Hepatic stellate cell (primary cell): Measurements from ENCODE around the gene JPH4.
A peak's percentile ranks its signal among the peaks of the same experiment; 100 is the strongest.

ENCODE experiments used
- DNase-seq: peaks from one replicate; pipeline ENCODE4 v3.0.0; 2011; ENCODE audit warnings: low spot score

The JPH4 gene

DNA sequence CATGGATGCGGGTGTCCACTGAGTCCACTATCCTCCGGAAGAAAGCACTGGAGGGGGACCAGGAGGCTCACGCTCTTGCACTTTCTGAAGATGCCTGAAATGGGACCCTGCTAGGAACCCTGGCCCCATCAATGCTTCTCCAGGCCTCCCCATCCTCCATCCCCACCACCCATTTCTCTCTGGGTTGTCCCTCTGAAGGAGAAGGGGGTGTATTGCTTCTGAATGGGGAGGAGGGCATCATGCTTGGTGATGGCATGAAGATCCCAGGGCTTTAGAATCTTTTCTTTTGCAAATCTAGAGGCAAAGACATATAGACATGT lies 681 bp upstream of the JPH4 start:
- DNase-seq = no peak

GRCh38 chr14:23577710-23578392 lies 739 bp downstream of the JPH4 start:
- peak; percentile 3 for DNase-seq

DNA sequence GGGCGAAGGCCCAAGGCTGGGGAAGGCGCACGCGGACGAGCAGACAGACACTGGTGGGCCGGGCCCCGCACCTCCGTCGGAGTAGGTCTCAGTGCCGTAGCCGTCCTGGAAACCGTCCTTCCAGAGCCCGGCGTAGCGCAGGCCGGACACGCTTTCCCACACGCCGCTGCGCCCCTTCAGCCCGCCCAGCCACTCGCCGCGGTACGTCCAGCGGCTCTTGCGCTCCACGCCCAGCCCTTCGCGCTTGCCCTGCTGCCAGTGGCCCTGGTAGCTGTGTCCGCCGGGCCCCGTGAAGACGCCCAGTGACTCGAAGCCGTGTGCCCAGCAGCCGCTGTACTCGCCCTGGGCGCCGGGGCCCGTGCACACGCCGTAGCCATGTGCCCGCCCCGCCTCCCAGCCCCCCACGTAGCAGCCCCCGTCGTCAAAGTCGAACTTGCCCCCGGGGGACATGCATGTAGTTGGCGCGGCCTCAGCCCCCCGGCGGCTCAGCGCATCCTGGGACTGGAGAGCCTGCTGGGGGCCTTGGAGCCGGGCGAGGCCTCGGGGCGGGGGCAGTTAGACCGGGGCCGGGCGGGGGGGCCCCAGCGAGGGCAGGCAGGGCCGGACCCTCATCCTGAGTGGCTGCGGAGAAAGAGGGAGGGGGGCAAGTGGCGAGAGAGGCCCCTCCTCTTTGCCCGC lies 1.4 kb downstream of the JPH4 start:
- DNase-seq = peak; percentile 44

DNA sequence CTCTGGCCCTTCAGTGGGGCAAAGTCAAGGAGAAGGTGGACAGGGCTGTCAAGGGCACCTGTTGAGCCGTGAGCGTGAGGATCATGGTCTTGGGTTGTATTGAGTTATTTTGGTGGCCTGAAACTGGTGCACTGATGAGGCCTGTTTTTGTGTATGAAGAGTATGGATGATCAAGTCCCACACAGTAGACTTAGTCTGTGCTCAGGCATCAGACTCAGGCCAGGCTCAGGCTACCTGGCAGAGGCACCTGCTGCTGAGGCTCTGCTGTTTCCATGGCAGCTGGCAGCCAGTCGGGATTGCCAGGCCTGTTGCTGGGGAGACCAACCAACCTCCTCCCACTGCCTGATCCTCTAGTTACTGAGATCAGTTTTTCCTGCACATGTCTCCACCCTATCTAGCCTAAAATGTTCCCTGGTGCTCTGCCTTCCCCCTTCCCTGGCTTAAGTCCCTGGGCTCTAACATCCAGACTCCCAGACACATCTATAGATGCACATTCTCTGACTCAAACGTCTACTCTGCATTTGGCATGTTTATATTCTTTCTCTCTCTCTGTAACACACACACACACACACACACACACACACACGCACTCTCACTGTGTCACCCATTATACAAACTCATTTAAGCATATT lies 5.1 kb downstream of the JPH4 start:
- DNase-seq = no peak

DNA sequence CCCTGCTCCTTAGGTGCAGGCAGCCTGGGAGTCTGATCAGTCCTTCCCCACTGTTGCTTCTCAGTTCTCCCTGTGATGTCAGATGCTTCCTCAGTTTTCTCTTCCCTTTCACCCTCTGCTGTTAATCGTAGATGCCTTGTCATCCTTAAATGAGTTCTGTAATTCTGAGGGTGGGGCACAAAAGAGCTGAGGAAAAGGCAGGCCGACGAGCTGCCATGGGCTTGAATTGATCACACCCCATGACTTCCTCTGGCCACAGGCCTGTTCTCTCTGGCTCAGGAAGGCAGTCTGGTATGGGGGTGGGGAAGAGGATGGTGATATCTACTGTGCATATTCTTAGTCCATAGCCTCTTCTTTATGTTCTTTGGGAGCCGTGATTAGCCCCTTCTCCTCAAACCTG lies 5.8 kb downstream of the JPH4 start:
- no peak for DNase-seq

- DNase-seq = no peak
Observed at GRCh38 chr14:23572524-23572828, 6.1 kb downstream of the JPH4 start.

DNA sequence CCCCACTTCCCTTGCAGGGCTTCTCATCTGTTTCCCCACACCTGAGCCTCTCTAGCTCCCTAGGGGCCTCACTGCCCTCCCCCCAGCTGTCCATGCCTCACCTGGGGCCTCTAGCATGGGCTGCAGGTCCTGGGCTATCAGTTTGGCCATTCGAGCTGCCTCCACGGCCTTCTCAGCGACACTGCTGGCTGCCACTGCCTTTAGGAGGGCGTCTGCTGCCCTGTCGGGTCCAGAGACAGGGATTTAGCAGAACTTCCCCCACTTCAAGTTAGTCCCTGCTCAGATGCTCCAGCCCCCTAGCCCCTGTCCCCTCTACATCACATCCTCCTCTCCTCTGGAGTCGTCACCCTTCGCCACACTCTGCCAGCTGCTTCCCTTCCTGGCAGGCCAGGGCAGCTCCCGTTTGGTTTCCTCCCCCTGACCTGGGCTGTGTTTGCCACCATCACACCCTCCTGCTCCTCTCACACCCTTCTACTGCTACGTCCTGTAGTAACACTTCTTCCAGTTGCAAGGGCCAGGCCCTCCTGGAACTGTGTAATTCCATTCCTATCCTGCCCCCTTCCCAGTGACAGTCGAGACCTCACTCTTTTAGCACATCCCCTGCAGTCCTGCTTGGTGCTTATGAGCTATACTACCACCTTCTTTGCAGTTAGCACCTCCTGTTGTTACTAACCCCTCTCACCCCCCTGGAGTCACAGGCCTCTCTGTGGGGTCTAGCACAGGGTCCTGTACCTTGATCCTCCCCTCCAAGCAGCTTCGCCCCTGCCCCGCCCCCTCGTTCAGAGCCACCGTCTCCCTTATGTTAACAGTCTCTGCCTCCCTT lies 6.7 kb downstream of the JPH4 start:
- DNase-seq = no peak

DNA sequence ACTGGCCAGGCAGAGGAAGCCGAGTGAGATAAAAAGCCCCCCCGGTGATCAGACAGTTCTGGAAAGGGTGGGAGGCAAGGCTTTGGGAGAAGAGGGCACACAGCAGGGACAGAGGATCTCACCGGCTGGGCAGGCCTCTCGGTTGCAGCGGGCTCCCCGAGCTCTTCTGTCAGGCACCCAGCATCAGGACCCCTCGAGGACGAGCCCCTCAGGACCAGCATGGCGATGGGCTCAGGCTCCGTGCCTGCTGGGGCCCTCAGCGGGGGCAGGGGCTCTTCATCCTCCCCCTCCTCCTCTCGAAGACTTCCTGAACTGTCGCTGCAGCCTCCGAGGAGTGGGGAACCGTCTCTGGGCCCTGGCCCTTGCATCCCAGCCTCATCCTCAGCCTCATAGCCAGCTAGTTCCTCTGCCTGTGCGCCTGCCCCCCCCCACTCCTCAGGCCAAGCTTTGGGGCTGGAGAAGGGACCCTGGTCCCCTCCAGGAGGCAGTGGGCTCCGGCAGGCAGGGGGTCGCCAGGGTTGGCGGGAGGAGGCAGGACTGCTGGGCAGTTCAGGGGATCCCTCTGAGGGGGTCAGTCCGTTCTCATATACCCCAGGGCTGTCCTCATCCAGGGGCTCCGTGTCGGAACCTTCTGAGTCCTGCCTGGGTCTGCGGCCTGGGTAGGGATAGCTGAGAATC lies 7.6 kb downstream of the JPH4 start:
- DNase-seq = no peak

DNA sequence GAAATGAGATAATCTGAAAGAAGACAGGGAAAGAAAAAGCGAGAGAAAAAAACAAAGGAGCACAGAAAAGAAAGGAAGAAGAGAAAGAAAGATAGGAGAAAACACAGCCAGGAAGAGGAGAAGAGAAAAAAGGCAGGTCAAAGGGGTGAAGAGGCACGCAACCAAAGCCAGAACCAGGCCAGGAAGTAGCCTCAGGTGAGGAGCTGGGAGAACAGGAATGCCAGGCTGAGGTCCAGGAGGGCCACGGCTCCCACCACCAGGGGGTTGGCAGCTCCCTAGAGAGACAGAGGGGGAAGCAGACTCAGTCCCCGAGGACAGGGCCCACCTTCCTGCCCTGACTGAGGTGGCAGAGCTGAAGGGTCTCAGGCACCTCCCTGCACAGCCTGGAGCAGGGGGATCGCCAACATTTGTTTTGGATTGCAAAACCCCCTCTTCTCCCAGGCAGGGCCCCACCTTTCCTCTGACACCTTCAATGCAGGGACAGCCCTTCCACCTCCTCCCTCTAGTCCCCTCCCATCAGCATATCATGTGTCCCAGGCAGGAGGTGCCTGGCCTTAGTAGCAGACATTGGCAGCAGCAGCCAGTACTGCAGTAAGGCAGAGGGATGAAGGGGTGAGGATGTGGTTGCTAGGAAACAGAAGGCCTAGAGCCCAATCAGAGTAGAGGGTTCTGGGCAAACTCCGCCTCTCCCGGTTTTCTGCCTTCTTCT lies 9.0 kb downstream of the JPH4 start:
- DNase-seq = no peak

- no peak for DNase-seq
Observed at GRCh38 chr14:23568600-23569331, 9.8 kb downstream of the JPH4 start.

DNA sequence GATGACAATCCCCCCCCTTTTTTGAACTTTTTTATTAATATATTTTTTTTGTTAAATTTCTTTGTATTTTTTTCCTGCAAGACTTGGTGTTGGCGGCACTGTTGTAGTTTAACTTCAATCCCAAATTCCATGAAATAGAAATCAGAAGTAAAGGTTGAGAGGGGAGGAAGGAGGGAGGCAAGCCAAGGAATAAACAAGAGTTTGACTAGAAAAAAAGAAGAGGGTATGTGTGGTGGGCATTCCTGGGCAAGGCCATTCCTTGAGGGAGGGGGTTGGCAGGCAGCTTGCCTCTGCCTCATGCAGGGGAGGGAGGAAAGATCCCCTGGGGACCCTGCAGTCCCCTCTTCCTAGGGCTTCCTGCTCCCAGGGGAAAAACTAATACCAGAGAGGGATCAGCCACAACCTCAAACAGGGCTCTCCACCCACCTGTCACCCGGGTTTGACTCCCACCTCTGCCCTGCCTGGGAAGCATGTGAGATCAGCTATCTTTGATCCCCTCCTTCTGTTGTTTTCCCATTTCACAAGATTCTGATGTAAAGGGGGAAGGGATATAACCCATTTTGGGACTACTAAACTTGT lies 10.5 kb downstream of the JPH4 start:
- no peak for DNase-seq

DNA sequence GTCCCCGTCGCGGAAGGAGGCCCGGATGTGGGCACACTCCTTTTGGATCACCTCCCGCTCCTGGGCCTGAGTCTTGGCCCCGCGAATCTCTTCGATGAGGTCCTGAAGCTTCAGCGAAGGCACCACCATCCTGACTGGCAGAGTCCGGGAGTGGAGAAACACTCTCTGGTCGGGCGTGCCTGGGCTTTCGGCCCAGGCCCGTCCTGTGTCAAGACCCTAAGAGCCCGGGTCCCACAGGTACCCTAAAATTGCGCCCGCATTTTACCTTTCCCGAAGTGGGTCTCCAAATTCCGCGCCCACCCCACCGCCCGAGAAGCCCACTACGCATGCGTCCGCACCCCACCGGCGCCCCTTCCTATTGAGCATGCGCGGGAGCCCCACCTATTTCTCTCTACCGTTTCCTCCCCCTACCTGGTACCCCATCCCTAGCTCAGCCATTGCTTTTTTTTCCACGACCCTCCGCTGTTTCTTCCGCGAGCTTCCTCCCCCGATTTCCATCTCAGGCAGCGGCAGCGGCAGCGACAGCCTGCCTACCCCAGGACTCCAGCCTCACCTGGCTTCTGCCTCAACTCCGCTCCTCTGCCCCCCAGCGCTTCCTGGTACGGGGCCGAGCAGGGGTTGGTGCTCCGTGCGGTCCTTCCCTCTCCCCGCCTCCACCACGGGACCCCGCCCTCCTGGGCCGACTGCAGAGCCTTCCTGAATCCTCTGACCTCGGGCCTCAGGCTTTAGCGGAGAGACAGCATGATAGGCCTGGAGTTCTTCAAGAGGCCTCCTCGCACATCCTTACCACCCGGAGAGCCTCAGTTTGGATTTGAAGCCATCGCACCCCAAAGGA lies 11.2 kb downstream of the JPH4 start, which contains the start of gene AP1G2:
AP1G2 (minus strand) TSS at position 606 of the 835 bp plus-strand sequence; CDS start at position 129, 477 bp downstream.
- DNase-seq = peak; percentile 66

- peak; percentile 53 for DNase-seq
Observed at GRCh38 chr14:23566778-23567185, 11.8 kb downstream of the JPH4 start.

- DNase-seq = no peak
Observed at GRCh38 chr14:23566112-23566777, 12.3 kb downstream of the JPH4 start.

- no peak for DNase-seq
Observed at GRCh38 chr14:23565626-23566025, 13.0 kb downstream of the JPH4 start.

GRCh38 chr14:23564876-23565275 lies 13.7 kb downstream of the JPH4 start:
- no peak for DNase-seq

- no peak for DNase-seq
Observed at GRCh38 chr14:23564181-23564812, 14.3 kb downstream of the JPH4 start.

GRCh38 chr14:23563473-23564180 lies 15.0 kb downstream of the JPH4 start:
- no peak for DNase-seq
